CD4-positive, alpha-beta memory T cell (primary cell): ENCODE results near the gene TYW1. TPM values are rescaled to one million over a fixed set of nuclear protein-coding genes. Genes with fewer than 3 reads are reported as not detected.
"Not testable (repeated sequence)": the region's sequence is repeated elsewhere in the genome, so short reads cannot be mapped to it uniquely, and the experiment has no call there.

Source experiments
- CTCF ChIA-PET: fragments of 350-600 bp; sonication (Branson Sonifier 250); formaldehyde crosslinking; loops from one replicate; lab custom pipeline; 2021; ENCODE audit warnings: inconsistent platforms; ENCODE audit not compliant: partially characterized antibody; lab: Charles Lee
- POLR2A ChIA-PET: fragments of 350-600 bp; sonication (Branson Sonifier 250); formaldehyde crosslinking; loops from one replicate; lab custom pipeline; 2021; ENCODE audit not compliant: partially characterized antibody; lab: Charles Lee
- DNase-seq, 5 donors: peaks; one replicate each; pipeline versions ENCODE4 v3.0.0 to v3.0.0-alpha.2; 2020 to 2022; ENCODE audit warnings: mixed read lengths in 1 of 5
- H3K27ac ChIP-seq: one replicate; pipeline ENCODE4 v1.7.0; 2013; ENCODE audit warnings: low read depth, low read length
- H3K27me3 ChIP-seq: 2 replicates; pipeline ENCODE4 v1.7.0; 2013; ENCODE audit warnings: mild to moderate bottlenecking, low read length, moderate library complexity; ENCODE audit not compliant: insufficient read depth
- H3K36me3 ChIP-seq: 2 replicates; pipeline ENCODE4 v1.7.0; 2013; ENCODE audit warnings: mild to moderate bottlenecking, low read length, moderate library complexity; ENCODE audit not compliant: insufficient read depth
- H3K4me1 ChIP-seq: 2 replicates; pipeline ENCODE4 v1.7.0; 2013; ENCODE audit warnings: mild to moderate bottlenecking, low read length, moderate library complexity; ENCODE audit not compliant: insufficient read depth
- H3K4me3 ChIP-seq, 2 donors: one replicate each; pipeline ENCODE4 v1.7.0; 2013; ENCODE audit warnings: low read length in 2 of 2, mild to moderate bottlenecking in 1 of 2
- H3K9me3 ChIP-seq, 2 donors: one replicate each; pipeline ENCODE4 v1.7.0; 2013; ENCODE audit warnings: low read length in 2 of 2, control low read depth in 1 of 2; ENCODE audit not compliant: control insufficient read depth in 1 of 2
- H3K27ac Mint-ChIP-seq, 7 donors: one replicate each; pipeline ENCODE4 v1.8.0; 2020 to 2021; ENCODE audit warnings: mixed read lengths in 7 of 7, mild to moderate bottlenecking in 6 of 7, inconsistent platforms in 3 of 7, moderate library complexity in 3 of 7
- H3K27me3 Mint-ChIP-seq, 2 donors: one replicate each; pipeline ENCODE4 v1.8.0; 2020 to 2021; ENCODE audit warnings: mixed read lengths in 2 of 2
- H3K36me3 Mint-ChIP-seq, 2 donors: one replicate each; pipeline ENCODE4 v1.8.0; 2020 to 2021; ENCODE audit warnings: mixed read lengths in 2 of 2, inconsistent platforms in 1 of 2, mild to moderate bottlenecking in 1 of 2
- H3K4me1 Mint-ChIP-seq, 4 donors: one replicate each; pipeline ENCODE4 v1.8.0; 2020 to 2021; ENCODE audit warnings: mixed read lengths in 4 of 4, mild to moderate bottlenecking in 1 of 4
- H3K4me3 Mint-ChIP-seq, 8 donors: one replicate each; pipeline ENCODE4 v1.8.0; 2020 to 2021; ENCODE audit warnings: mixed read lengths in 8 of 8, mild to moderate bottlenecking in 7 of 8, moderate library complexity in 6 of 8, inconsistent platforms in 3 of 8
- H3K9me3 Mint-ChIP-seq, 8 donors: one replicate each; pipeline ENCODE4 v1.8.0; 2020 to 2021; ENCODE audit warnings: mixed read lengths in 8 of 8, mild to moderate bottlenecking in 5 of 8, inconsistent platforms in 3 of 8, moderate library complexity in 1 of 8
- intact Hi-C: fragments of 100-400 bp; cut with micrococcal nuclease; formaldehyde crosslinking; loops from one replicate; pipeline ENCODE4 v1.15.1; 2023
- polyA plus RNA-seq, 2 donors: library from polyadenylated mRNA; unstranded; fragments of 300-500 nt; fragmentation: Illumina TruSeq; gene quantifications; one replicate each; pipeline ENCODE4 v1.2.3, GENCODE V29; 2021
- total RNA-seq, 2 experiments: library from RNA; stranded (reverse); gene quantifications; one replicate each; pipeline ENCODE4 v1.2.3, GENCODE V29; 2021

Gene TYW1
- total and polyA plus RNA-seq, 4 experiments from 2014 or later = 19.2 to 32.3 (median 27.7) TPM

GRCh38 chr7:67223551-67223950 lies 226.9 kb downstream of the TYW1 start:
- H3K9me3 ChIP-seq, H3K27me3 ChIP-seq, DNase-seq, H3K27ac Mint-ChIP-seq, H3K27ac ChIP-seq, H3K4me3 Mint-ChIP-seq, POLR2A ChIA-PET, H3K4me3 ChIP-seq, intact Hi-C loops, H3K36me3 ChIP-seq, H3K27me3 Mint-ChIP-seq, H3K4me1 ChIP-seq, CTCF ChIA-PET: not testable (repeated sequence)
- H3K4me1 Mint-ChIP-seq = peaks cover 8 to 26% (median 11%) of the 10 kb centered on the region in 4 donors
- peaks cover 31 to 42% of the 10 kb centered on the region in 2 donors for H3K36me3 Mint-ChIP-seq
- peaks cover 0 to 12% (median 5%) of the 10 kb centered on the region in 8 donors for H3K9me3 Mint-ChIP-seq

DNA sequence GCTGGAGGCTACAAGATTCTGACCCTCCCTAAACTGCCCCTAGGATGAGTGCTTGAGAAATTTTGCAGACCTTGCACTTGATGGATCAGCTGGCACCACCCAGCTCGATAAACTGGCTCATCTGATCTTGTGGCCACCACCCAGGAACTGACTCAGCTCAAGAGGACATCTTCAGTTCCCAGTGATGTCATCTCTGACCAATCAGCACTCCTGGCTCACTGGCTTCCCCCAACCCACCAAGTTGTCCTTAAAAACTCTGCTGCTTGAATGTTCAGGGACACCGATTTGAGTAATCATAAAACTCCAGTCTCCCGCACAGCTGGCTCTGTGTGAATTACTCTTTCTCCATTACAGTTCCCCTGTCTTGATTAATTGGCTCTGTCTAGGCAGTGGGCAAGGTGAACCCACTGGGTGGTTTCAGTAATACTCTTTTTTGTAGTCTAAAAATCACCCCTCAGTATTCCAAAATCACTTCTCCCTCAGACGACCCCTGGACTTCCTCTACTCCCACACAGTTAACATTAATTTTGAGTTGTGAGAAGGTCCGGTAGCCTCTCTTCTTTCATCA lies 229.8 kb downstream of the TYW1 start:
- H3K4me3 Mint-ChIP-seq, intact Hi-C loops, H3K4me1 ChIP-seq, H3K27ac ChIP-seq, H3K9me3 ChIP-seq, H3K4me3 ChIP-seq, CTCF ChIA-PET, H3K4me1 Mint-ChIP-seq, POLR2A ChIA-PET, H3K27me3 ChIP-seq, H3K27me3 Mint-ChIP-seq, H3K36me3 ChIP-seq, DNase-seq: not testable (repeated sequence)
- Mint-ChIP-seq H3K27ac (peak overlapping the region in 2 of 7 donors; percentile 47 to 73), H3K36me3 (peaks cover 37 to 46% of the 10 kb centered on the region in 2 donors), H3K9me3 (peaks cover 0 to 12% (median 3%) of the 10 kb centered on the region in 8 donors)

GRCh38 chr7:67226967-67227366 lies 230.3 kb downstream of the TYW1 start:
- Mint-ChIP-seq H3K36me3 (peaks cover 37 to 46% of the 10 kb centered on the region in 2 donors), H3K9me3 (peaks cover 0 to 12% (median 3%) of the 10 kb centered on the region in 8 donors), H3K27ac (peak overlapping the region in 1 of 7 donors; percentile 47)
- POLR2A ChIA-PET, CTCF ChIA-PET, H3K4me1 Mint-ChIP-seq, H3K4me1 ChIP-seq, DNase-seq, H3K27ac ChIP-seq, H3K4me3 Mint-ChIP-seq, H3K27me3 Mint-ChIP-seq, H3K9me3 ChIP-seq, H3K36me3 ChIP-seq, intact Hi-C loops, H3K4me3 ChIP-seq, H3K27me3 ChIP-seq: not testable (repeated sequence)

- H3K4me1 ChIP-seq, H3K4me3 Mint-ChIP-seq, H3K4me1 Mint-ChIP-seq, H3K9me3 ChIP-seq, H3K4me3 ChIP-seq, H3K27me3 ChIP-seq, H3K27ac Mint-ChIP-seq, H3K36me3 ChIP-seq, DNase-seq, CTCF ChIA-PET, POLR2A ChIA-PET, intact Hi-C loops, H3K27ac ChIP-seq, H3K9me3 Mint-ChIP-seq, H3K27me3 Mint-ChIP-seq: not testable (repeated sequence)
- H3K36me3 Mint-ChIP-seq = peaks cover 27 to 34% of the 10 kb centered on the region in 2 donors
Observed at GRCh38 chr7:67229018-67229417, 232.4 kb downstream of the TYW1 start.

- peaks cover 26 to 29% of the 10 kb centered on the region in 2 donors for H3K36me3 Mint-ChIP-seq
- intact Hi-C loops = not testable (repeated sequence)
Observed at GRCh38 chr7:67230029-67230428, 233.4 kb downstream of the TYW1 start.

GRCh38 chr7:67233506-67233905 lies 236.9 kb downstream of the TYW1 start:
- H3K4me1 Mint-ChIP-seq, H3K27ac ChIP-seq, POLR2A ChIA-PET, H3K27ac Mint-ChIP-seq, H3K9me3 ChIP-seq, DNase-seq, H3K27me3 ChIP-seq, H3K36me3 ChIP-seq, H3K4me1 ChIP-seq, CTCF ChIA-PET, H3K27me3 Mint-ChIP-seq, H3K4me3 Mint-ChIP-seq, H3K4me3 ChIP-seq, H3K9me3 Mint-ChIP-seq, intact Hi-C loops: not testable (repeated sequence)
- peaks cover 20 to 21% of the 10 kb centered on the region in 2 donors for H3K36me3 Mint-ChIP-seq

More at GRCh38 chr7:67230029-67230428, 233.4 kb downstream of the TYW1 start:
- H3K27me3 ChIP-seq, POLR2A ChIA-PET, DNase-seq, H3K9me3 Mint-ChIP-seq, H3K4me3 Mint-ChIP-seq, CTCF ChIA-PET, H3K27me3 Mint-ChIP-seq, H3K4me1 ChIP-seq, H3K27ac Mint-ChIP-seq, H3K27ac ChIP-seq, H3K4me3 ChIP-seq, H3K4me1 Mint-ChIP-seq, H3K36me3 ChIP-seq, H3K9me3 ChIP-seq: not testable (repeated sequence)

GRCh38 chr7:67236216-67236615 lies 239.6 kb downstream of the TYW1 start:
- H3K27ac ChIP-seq, intact Hi-C loops, H3K27me3 ChIP-seq, H3K9me3 Mint-ChIP-seq, DNase-seq, H3K36me3 ChIP-seq, H3K4me1 ChIP-seq, POLR2A ChIA-PET, H3K9me3 ChIP-seq, H3K4me1 Mint-ChIP-seq, H3K27me3 Mint-ChIP-seq, CTCF ChIA-PET, H3K4me3 Mint-ChIP-seq, H3K4me3 ChIP-seq: not testable (repeated sequence)
- peak overlapping the region in 4 of 7 donors; percentile 37 to 85 (median 50) for H3K27ac Mint-ChIP-seq
- H3K36me3 Mint-ChIP-seq = peaks cover 14 to 19% of the 10 kb centered on the region in 2 donors

GRCh38 chr7:67242871-67243270 lies 246.2 kb downstream of the TYW1 start:
- H3K27ac ChIP-seq, H3K4me1 Mint-ChIP-seq, H3K27me3 ChIP-seq, POLR2A ChIA-PET, H3K27ac Mint-ChIP-seq, H3K4me3 Mint-ChIP-seq, H3K27me3 Mint-ChIP-seq, H3K36me3 Mint-ChIP-seq, H3K9me3 ChIP-seq, H3K36me3 ChIP-seq, CTCF ChIA-PET, DNase-seq, intact Hi-C loops, H3K4me3 ChIP-seq, H3K4me1 ChIP-seq, H3K9me3 Mint-ChIP-seq: not testable (repeated sequence)
